ENCODE results near the gene SMOC1. TPM values are rescaled to one million over a fixed set of nuclear protein-coding genes. Genes with fewer than 3 reads are reported as not detected.

The SMOC1 gene
- polyA plus RNA-seq, 3 donors = not detected

GRCh38 chr14:69957986-69958385 lies 78.8 kb downstream of the SMOC1 start:
- Mint-ChIP-seq H3K4me3 (no peak overlapping the region), H3K4me1 (no peaks in the 10 kb centered on the region), H3K27ac (no peak overlapping the region), H3K27me3 (ENCODE audit: low read depth in 3 of 3) (peaks cover 11 to 18% (median 12%) of the 10 kb centered on the region in 3 donors), H3K36me3 (no peaks in the 10 kb centered on the region), H3K9me3 (no peaks in the 10 kb centered on the region)
- Histone ChIP-seq H3K9ac (ENCODE audit: insufficient read depth, low read length, poor library complexity, severe bottlenecking) (no peak overlapping the region), H3K9me3 (replicated peaks in 1 of 2; ENCODE audit: control insufficient read depth in 1 of 2, insufficient read depth in 1 of 2, low read length in 2 of 2) (no peaks in the 10 kb centered on the region), H3K27me3 (ENCODE audit: control insufficient read depth in 2 of 2, insufficient read depth in 2 of 2, low read length in 2 of 2) (peaks cover 0 to 5% of the 10 kb centered on the region in 2 donors), H3K79me2 (ENCODE audit: insufficient read depth, low read length) (no peaks in the 10 kb centered on the region), H2AFZ (ENCODE audit: insufficient read depth, low read depth, low read length, poor library complexity, severe bottlenecking) (no peak overlapping the region), H3K4me2 (replicated peaks; ENCODE audit: extremely low read depth, low read length, poor library complexity, severe bottlenecking) (no peak overlapping the region), H3K4me1 (ENCODE audit: control insufficient read depth in 1 of 2, insufficient read depth in 2 of 2, low read length in 2 of 2) (no peaks in the 10 kb centered on the region), H3K36me3 (replicated peaks in 1 of 2; ENCODE audit: control insufficient read depth in 1 of 2, insufficient read depth in 2 of 2, low read length in 2 of 2) (no peaks in the 10 kb centered on the region), H3K27ac (ENCODE audit: low read depth in 1 of 2, low read length in 2 of 2) (no peak overlapping the region), H3K4me3 (replicated peaks in 1 of 3; ENCODE audit: low read depth in 2 of 3, low read length in 3 of 3) (no peak overlapping the region), H4K20me1 (ENCODE audit: insufficient read depth, low read length) (no peaks in the 10 kb centered on the region)
- WGBS (ENCODE audit: insufficient coverage) = no CpG with 5 or more reads among the region's 1 CpG
- TF ChIP-seq CTCF (IDR thresholded peaks at IDR 0.05) = no peak
- no peak for DNase-seq
- intact Hi-C loops (cut with micrococcal nuclease) = no loop called here

- Mint-ChIP-seq H3K4me1 (no peaks in the 10 kb centered on the region), H3K9me3 (no peaks in the 10 kb centered on the region), H3K27ac (no peak overlapping the region), H3K36me3 (no peaks in the 10 kb centered on the region), H3K27me3 (ENCODE audit: low read depth in 3 of 3) (peaks cover 7 to 12% (median 12%) of the 10 kb centered on the region in 3 donors), H3K4me3 (no peak overlapping the region)
- H3K27ac ChIP-seq (ENCODE audit: low read depth in 1 of 2, low read length in 2 of 2) = no peak overlapping the region
- H4K20me1 ChIP-seq (ENCODE audit: insufficient read depth, low read length) = no peaks in the 10 kb centered on the region
- H3K79me2 ChIP-seq (ENCODE audit: insufficient read depth, low read length) = no peaks in the 10 kb centered on the region
- WGBS (ENCODE audit: insufficient coverage) = no CpG with 5 or more reads among the region's 3 CpGs
- intact Hi-C loops (cut with micrococcal nuclease) = no loop called here
- DNase-seq = no peak
- H3K9ac ChIP-seq (ENCODE audit: insufficient read depth, low read length, poor library complexity, severe bottlenecking) = no peak overlapping the region
- H3K36me3 ChIP-seq (replicated peaks in 1 of 2; ENCODE audit: control insufficient read depth in 1 of 2, insufficient read depth in 2 of 2, low read length in 2 of 2) = no peaks in the 10 kb centered on the region
- peaks cover 0 to 5% of the 10 kb centered on the region in 2 donors for H3K27me3 ChIP-seq (ENCODE audit: control insufficient read depth in 2 of 2, insufficient read depth in 2 of 2, low read length in 2 of 2)
- no peak overlapping the region for H3K4me3 ChIP-seq (replicated peaks in 1 of 3; ENCODE audit: low read depth in 2 of 3, low read length in 3 of 3)
- H3K4me1 ChIP-seq (ENCODE audit: control insufficient read depth in 1 of 2, insufficient read depth in 2 of 2, low read length in 2 of 2) = no peaks in the 10 kb centered on the region
- no peak overlapping the region for H2AFZ ChIP-seq (ENCODE audit: insufficient read depth, low read depth, low read length, poor library complexity, severe bottlenecking)
- no peak for TF ChIP-seq CTCF (IDR thresholded peaks at IDR 0.05)
- no peaks in the 10 kb centered on the region for H3K9me3 ChIP-seq (replicated peaks in 1 of 2; ENCODE audit: control insufficient read depth in 1 of 2, insufficient read depth in 1 of 2, low read length in 2 of 2)
- no peak overlapping the region for H3K4me2 ChIP-seq (replicated peaks; ENCODE audit: extremely low read depth, low read length, poor library complexity, severe bottlenecking)
Measured at GRCh38 chr14:69959136-69959535, 79.9 kb downstream of the SMOC1 start.
